Sigmoid colon (tissue), 4 donors: ENCODE measurements around the gene SPRR2G.

Experiments
- EP300 ChIP-seq, 4 donors: sonication (generic); formaldehyde crosslinking; IDR thresholded peaks; one replicate each; pipeline ENCODE4 v1.6.1; 2017; ENCODE audit warnings: antibody characterized with exemption in 4 of 4
- TF ChIP-seq, protein P1 (sequence below), 4 experiments: fragments of 450-650 bp in 3 of 4; fragments of 200-600 bp in 1 of 4; IDR thresholded peaks; one replicate each; pipeline ENCODE4 v1.5.1; 2016 to 2019; ENCODE audit warnings: antibody characterized with exemption in 4 of 4, mild to moderate bottlenecking in 3 of 4, moderate library complexity in 2 of 4

DNA sequence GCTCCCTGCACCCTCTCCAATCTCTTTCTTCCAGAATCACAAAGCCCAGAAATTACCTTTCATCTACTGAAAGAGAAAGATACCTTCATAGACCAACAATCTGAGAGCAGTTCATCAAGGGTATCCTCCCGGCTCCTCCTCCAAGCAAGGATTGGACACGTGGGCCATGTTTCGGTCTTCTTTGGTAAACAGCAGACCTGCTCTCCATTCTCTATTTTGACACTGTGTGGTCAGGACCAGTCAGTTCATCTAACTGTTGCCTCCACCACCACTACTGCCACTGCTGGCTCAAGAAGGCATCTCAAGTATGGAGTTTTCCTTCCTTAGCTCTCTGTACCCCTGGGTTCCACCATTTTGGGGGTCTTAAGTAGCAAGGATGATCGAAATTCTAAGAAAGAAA, 44.5 kb upstream of the SPRR2G start:
- TF ChIP-seq, protein P1, sequence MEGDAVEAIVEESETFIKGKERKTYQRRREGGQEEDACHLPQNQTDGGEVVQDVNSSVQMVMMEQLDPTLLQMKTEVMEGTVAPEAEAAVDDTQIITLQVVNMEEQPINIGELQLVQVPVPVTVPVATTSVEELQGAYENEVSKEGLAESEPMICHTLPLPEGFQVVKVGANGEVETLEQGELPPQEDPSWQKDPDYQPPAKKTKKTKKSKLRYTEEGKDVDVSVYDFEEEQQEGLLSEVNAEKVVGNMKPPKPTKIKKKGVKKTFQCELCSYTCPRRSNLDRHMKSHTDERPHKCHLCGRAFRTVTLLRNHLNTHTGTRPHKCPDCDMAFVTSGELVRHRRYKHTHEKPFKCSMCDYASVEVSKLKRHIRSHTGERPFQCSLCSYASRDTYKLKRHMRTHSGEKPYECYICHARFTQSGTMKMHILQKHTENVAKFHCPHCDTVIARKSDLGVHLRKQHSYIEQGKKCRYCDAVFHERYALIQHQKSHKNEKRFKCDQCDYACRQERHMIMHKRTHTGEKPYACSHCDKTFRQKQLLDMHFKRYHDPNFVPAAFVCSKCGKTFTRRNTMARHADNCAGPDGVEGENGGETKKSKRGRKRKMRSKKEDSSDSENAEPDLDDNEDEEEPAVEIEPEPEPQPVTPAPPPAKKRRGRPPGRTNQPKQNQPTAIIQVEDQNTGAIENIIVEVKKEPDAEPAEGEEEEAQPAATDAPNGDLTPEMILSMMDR (IDR thresholded peaks at IDR 0.05): no peak
- no peak for TF ChIP-seq EP300 (IDR thresholded peaks at IDR 0.05)
